Measurements from ENCODE around the gene PODXL. TPM values are rescaled to one million over a fixed set of nuclear protein-coding genes. Genes with fewer than 3 reads are reported as not detected.
A peak's percentile ranks its signal among the peaks of the same experiment; 100 is the strongest.

PODXL gene
- total RNA-seq, 1 experiment from 2014 or later = 32.3 TPM

DNA sequence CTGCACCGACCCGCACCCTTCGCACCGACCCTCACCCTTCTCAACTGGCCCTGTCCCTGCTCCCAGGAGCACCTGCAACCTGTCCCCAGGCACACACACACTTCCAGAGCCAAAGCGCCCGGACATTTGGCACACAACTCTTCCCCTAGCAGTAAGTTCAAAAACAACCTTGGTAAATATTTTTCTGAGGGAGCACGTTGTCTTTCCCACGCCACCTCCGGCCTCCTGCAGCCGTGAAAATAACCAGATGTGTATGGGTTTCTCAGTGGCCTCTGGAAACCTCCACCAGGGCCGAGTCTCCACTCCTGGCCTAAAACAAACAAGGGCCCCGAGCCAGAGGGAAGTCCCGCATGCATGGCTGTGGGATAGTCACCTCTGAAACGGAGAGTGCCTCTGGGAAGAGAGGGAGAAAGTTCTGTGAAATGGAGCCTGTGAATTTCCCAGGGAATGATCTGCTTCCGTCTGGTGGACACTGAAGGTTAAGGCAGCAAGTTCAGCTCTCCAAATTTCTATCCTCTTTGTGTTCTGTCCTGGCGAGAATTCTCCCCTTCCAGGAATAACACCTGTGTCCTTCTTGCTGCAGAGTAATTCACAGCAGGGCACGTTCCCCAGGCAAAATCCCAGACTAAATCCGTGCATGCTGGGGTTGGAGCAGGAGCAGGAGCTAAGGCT is 15.8 kb downstream of the PODXL start:
- in situ Hi-C loops (cut with HindIII; ENCODE audit: low pct_unique_long_range_greater_than_20kb, low sequenced_read_pairs) = no loop called here
- Histone ChIP-seq H3K9me3 (ENCODE audit: control insufficient read depth, insufficient read depth, low read depth, low read length) (no peaks in the 10 kb centered on the region), H3K27ac (ENCODE audit: low read length) (no peak overlapping the region), H3K4me1 (ENCODE audit: control insufficient read depth, insufficient read depth, low read length) (peaks cover 17% of the 10 kb centered on the region), H3K36me3 (ENCODE audit: control insufficient read depth, insufficient read depth, low read length) (no peaks in the 10 kb centered on the region), H3K4me3 (ENCODE audit: low read depth in 2 of 2, low read length in 2 of 2) (no peak overlapping the region), H3K27me3 (ENCODE audit: control insufficient read depth, insufficient read depth, low read length) (no peaks in the 10 kb centered on the region)
- DNase-seq (ENCODE audit: low read depth, low spot score) (no peak), ATAC-seq (peak; percentile 24; the same call in 1 of the 2 replicates)
- intact Hi-C loops (cut with micrococcal nuclease; ENCODE audit: unreplicated experiment) = no loop called here
- no TSS peak for BruUV-seq (replicated peaks)
- ChIA-PET CTCF (no interaction called here), POLR2A (no interaction called here)
- TF ChIP-seq CTCF (IDR thresholded peaks at IDR 0.05) (no peak), TCF7L2 (IDR thresholded peaks at IDR 0.05; ENCODE audit: low read depth, low read length) (no peak), POLR2AphosphoS5 (IDR thresholded peaks at IDR 0.05; ENCODE audit: low read depth, low read length) (no peak)
- TF ChIP-seq, protein P1, sequence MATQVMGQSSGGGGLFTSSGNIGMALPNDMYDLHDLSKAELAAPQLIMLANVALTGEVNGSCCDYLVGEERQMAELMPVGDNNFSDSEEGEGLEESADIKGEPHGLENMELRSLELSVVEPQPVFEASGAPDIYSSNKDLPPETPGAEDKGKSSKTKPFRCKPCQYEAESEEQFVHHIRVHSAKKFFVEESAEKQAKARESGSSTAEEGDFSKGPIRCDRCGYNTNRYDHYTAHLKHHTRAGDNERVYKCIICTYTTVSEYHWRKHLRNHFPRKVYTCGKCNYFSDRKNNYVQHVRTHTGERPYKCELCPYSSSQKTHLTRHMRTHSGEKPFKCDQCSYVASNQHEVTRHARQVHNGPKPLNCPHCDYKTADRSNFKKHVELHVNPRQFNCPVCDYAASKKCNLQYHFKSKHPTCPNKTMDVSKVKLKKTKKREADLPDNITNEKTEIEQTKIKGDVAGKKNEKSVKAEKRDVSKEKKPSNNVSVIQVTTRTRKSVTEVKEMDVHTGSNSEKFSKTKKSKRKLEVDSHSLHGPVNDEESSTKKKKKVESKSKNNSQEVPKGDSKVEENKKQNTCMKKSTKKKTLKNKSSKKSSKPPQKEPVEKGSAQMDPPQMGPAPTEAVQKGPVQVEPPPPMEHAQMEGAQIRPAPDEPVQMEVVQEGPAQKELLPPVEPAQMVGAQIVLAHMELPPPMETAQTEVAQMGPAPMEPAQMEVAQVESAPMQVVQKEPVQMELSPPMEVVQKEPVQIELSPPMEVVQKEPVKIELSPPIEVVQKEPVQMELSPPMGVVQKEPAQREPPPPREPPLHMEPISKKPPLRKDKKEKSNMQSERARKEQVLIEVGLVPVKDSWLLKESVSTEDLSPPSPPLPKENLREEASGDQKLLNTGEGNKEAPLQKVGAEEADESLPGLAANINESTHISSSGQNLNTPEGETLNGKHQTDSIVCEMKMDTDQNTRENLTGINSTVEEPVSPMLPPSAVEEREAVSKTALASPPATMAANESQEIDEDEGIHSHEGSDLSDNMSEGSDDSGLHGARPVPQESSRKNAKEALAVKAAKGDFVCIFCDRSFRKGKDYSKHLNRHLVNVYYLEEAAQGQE (IDR thresholded peaks at IDR 0.05; ENCODE audit: insufficient read depth in 1 of 2, low read depth in 2 of 2, low read length in 1 of 2) = no peak

GRCh38 chr7:131538813-131539179 is 17.6 kb downstream of the PODXL start:
- no peaks in the 10 kb centered on the region for H3K27me3 ChIP-seq (ENCODE audit: control insufficient read depth, insufficient read depth, low read length)
- no peaks in the 10 kb centered on the region for H3K9me3 ChIP-seq (ENCODE audit: control insufficient read depth, insufficient read depth, low read depth, low read length)
- no peak for TF ChIP-seq TCF7L2 (IDR thresholded peaks at IDR 0.05; ENCODE audit: low read depth, low read length)
- TF ChIP-seq CTCF (IDR thresholded peaks at IDR 0.05) = no peak
- TF ChIP-seq, protein P1 (IDR thresholded peaks at IDR 0.05; ENCODE audit: insufficient read depth in 1 of 2, low read depth in 2 of 2, low read length in 1 of 2) = no peak
- TF ChIP-seq POLR2AphosphoS5 (IDR thresholded peaks at IDR 0.05; ENCODE audit: low read depth, low read length) = no peak
- TF ChIP-seq SIN3A (IDR thresholded peaks at IDR 0.05; ENCODE audit: borderline replicate concordance, insufficient read depth, low read depth, low read length) = no peak
- H3K27ac ChIP-seq (ENCODE audit: low read length) = no peak overlapping the region
- intact Hi-C loops (cut with micrococcal nuclease; ENCODE audit: unreplicated experiment) = no loop called here
- DNase-seq (ENCODE audit: low read depth, low spot score) (no peak), ATAC-seq (no peak)
- CTCF ChIA-PET = interaction anchor here (0.6 kb wide), 2 partner anchors 24 to 50 kb away, joined by 3 to 4 read pairs; no protein-coding TSS in a partner anchor
- no TSS peak for BruUV-seq (replicated peaks)
- in situ Hi-C loops (cut with HindIII; ENCODE audit: low pct_unique_long_range_greater_than_20kb, low sequenced_read_pairs) = no loop called here
- H3K4me3 ChIP-seq (ENCODE audit: low read depth in 2 of 2, low read length in 2 of 2) = no peak overlapping the region
- H3K4me1 ChIP-seq (ENCODE audit: control insufficient read depth, insufficient read depth, low read length) = peaks cover 12% of the 10 kb centered on the region
- no peaks in the 10 kb centered on the region for H3K36me3 ChIP-seq (ENCODE audit: control insufficient read depth, insufficient read depth, low read length)
- POLR2A ChIA-PET = interaction anchor here (0.6 kb wide), 1 partner anchor 21 kb away, joined by 5 read pairs; no protein-coding TSS in a partner anchor
